Smooth muscle cell of trachea (primary cell): Measurements from ENCODE around the gene NPAS1. TPM values are rescaled to one million over a fixed set of nuclear protein-coding genes. Genes with fewer than 3 reads are reported as not detected.

Experiments used
- total RNA-seq: library from RNA; depleted of rRNA; stranded (reverse); fragments of >200 nt; gene quantifications from 2 replicates; pipeline ENCODE4 v1.2.1, GENCODE V29; 2014

The NPAS1 gene
- 0.83 TPM in 1 of 2 replicates, not detected in the other for total RNA-seq

GRCh38 chr19:47019431-47020041 is at the start of gene NPAS1:
TSS of gene NPAS1 (plus strand) at chr19:47019837. CDS start at chr19:47021048, 1,211 bp downstream.

Other genes starting within 250 kb of the NPAS1 start
- 126 and 275 TPM in 2 replicates for gene SLC1A5, start 231.2 kb upstream of the NPAS1 start, total RNA-seq
- gene AP2S1, start 169.0 kb upstream of the NPAS1 start, total RNA-seq = 169 and 172 TPM in 2 replicates
- 44.7 and 49.3 TPM in 2 replicates for gene ARHGAP35, start 158.8 kb upstream of the NPAS1 start, total RNA-seq
- 12.7 and 38.3 TPM in 2 replicates for gene TMEM160, start 28.8 kb downstream of the NPAS1 start, total RNA-seq
- gene ZC3H4, start 93.9 kb downstream of the NPAS1 start, total RNA-seq = 15.9 and 18.9 TPM in 2 replicates
- gene SAE1, start 111.0 kb downstream of the NPAS1 start, total RNA-seq = 106 and 195 TPM in 2 replicates
- gene BBC3, start 211.4 kb downstream of the NPAS1 start, total RNA-seq = 20.8 and 44.3 TPM in 2 replicates
- 8.9 and 10.6 TPM in 2 replicates for gene CCDC9, start 236.7 kb downstream of the NPAS1 start, total RNA-seq